Endothelial cell (in vitro differentiated cells): ENCODE measurements around the gene SDR42E1. TPM values are rescaled to one million over a fixed set of nuclear protein-coding genes. Genes with fewer than 3 reads are reported as not detected.

ENCODE experiments used
- DNase-seq: peaks from one replicate; pipeline ENCODE4 v3.0.0; 2021; ENCODE audit warnings: low spot score
- H3K27ac Mint-ChIP-seq: one replicate; pipeline ENCODE4 v1.8.0; 2021; ENCODE audit warnings: mixed read lengths, inconsistent platforms; ENCODE audit not compliant: unreplicated experiment
- H3K27me3 Mint-ChIP-seq: one replicate; pipeline ENCODE4 v1.8.0; 2021; ENCODE audit warnings: mild to moderate bottlenecking, moderate library complexity, mixed read lengths, inconsistent platforms; ENCODE audit not compliant: unreplicated experiment
- H3K36me3 Mint-ChIP-seq: one replicate; pipeline ENCODE4 v1.8.0; 2021; ENCODE audit warnings: mild to moderate bottlenecking, low read depth, mixed read lengths, inconsistent platforms; ENCODE audit not compliant: unreplicated experiment
- H3K4me1 Mint-ChIP-seq: one replicate; pipeline ENCODE4 v1.8.0; 2021; ENCODE audit warnings: mild to moderate bottlenecking, mixed read lengths, inconsistent platforms; ENCODE audit not compliant: unreplicated experiment
- H3K4me3 Mint-ChIP-seq: one replicate; pipeline ENCODE4 v1.8.0; 2021; ENCODE audit warnings: mild to moderate bottlenecking, mixed read lengths, inconsistent platforms; ENCODE audit not compliant: unreplicated experiment
- H3K9me3 Mint-ChIP-seq: one replicate; pipeline ENCODE4 v1.8.0; 2021; ENCODE audit warnings: mixed read lengths, inconsistent platforms; ENCODE audit not compliant: unreplicated experiment
- total RNA-seq: library from RNA; stranded (reverse); fragmentation: NEBNext Ultra II Directional; extraction: Animal tissue kit (Norgen Biotek cat#: 25700); gene quantifications from one replicate; pipeline ENCODE4 v1.2.1, GENCODE V29; 2021; ENCODE audit not compliant: unreplicated experiment
- TF ChIP-seq, protein P1 (sequence below): fragments of 200-600 bp; sonication (generic); IDR thresholded peaks from one replicate; pipeline ENCODE4 v1.5.0; 2021; ENCODE audit warnings: antibody characterized with exemption; ENCODE audit not compliant: unreplicated experiment

Gene SDR42E1
- total RNA-seq, 1 donor from 2014 or later: 0.74 TPM

DNA sequence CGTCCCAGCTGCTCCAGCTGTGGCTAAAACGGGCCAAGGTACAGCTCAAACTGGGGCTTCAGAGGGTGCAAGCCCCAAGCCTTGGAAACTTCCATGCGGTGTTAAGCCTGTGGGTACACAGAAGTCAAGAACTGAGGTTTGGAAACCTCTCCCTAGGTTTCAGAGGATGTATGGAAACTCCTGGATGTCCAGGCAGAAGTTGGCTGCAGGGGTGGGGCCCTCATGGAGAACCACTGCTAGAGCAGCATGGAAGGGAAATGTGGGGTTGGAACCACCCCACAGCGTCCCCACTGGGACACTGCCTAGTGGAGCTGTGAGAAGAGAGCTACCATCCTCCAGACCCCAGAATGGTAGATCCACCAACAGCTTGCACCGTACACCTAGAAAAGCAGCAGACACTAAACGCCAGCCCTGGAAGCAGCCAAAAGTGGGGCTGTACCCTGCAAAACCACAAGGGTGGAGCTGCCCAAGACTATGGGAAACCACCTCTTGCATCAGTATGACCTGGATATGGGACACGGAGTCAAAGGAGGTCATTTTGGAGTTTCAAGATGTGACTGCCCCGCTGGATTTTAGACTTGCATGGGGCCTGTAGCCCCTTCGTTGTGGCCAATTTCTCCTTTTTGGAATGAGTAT lies 2.2 kb downstream of the SDR42E1 start:
- Mint-ChIP-seq H3K27ac (no peak overlapping the region), H3K4me1 (no peaks in the 10 kb centered on the region), H3K27me3 (peaks cover 2% of the 10 kb centered on the region)

DNA sequence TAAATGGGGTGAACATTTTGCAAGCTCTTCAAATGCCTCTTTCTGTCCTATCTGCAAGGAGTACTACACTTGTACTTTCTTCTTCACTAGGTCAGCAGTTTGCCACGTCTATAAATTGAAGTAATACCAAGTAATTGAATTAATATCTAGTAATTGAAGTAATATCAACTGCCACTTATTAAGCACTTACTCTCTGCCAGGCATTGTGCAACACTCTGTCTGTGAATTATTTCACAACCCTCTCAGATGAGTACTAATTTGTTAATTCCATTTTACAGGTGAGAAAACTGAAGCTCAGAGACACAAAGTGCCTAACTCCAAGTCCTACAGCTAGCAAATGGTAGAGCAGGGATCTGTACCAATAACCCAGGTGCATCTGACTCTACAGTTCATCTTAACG lies 4.1 kb downstream of the SDR42E1 start:
- Mint-ChIP-seq H3K4me3 (no peak overlapping the region), H3K36me3 (peaks cover 14% of the 10 kb centered on the region), H3K27me3 (peaks cover 3% of the 10 kb centered on the region), H3K27ac (no peak overlapping the region), H3K4me1 (no peaks in the 10 kb centered on the region), H3K9me3 (peaks cover 9% of the 10 kb centered on the region)
- DNase-seq: no peak
- TF ChIP-seq, protein P1, sequence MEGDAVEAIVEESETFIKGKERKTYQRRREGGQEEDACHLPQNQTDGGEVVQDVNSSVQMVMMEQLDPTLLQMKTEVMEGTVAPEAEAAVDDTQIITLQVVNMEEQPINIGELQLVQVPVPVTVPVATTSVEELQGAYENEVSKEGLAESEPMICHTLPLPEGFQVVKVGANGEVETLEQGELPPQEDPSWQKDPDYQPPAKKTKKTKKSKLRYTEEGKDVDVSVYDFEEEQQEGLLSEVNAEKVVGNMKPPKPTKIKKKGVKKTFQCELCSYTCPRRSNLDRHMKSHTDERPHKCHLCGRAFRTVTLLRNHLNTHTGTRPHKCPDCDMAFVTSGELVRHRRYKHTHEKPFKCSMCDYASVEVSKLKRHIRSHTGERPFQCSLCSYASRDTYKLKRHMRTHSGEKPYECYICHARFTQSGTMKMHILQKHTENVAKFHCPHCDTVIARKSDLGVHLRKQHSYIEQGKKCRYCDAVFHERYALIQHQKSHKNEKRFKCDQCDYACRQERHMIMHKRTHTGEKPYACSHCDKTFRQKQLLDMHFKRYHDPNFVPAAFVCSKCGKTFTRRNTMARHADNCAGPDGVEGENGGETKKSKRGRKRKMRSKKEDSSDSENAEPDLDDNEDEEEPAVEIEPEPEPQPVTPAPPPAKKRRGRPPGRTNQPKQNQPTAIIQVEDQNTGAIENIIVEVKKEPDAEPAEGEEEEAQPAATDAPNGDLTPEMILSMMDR: no peak

More for the DNA sequence above, 2.2 kb downstream of the SDR42E1 start:
- TF ChIP-seq, protein P1: no peak
- H3K9me3 Mint-ChIP-seq: peaks cover 9% of the 10 kb centered on the region
- DNase-seq: no peak
- H3K4me3 Mint-ChIP-seq: no peak overlapping the region
- peaks cover 14% of the 10 kb centered on the region for H3K36me3 Mint-ChIP-seq

DNA sequence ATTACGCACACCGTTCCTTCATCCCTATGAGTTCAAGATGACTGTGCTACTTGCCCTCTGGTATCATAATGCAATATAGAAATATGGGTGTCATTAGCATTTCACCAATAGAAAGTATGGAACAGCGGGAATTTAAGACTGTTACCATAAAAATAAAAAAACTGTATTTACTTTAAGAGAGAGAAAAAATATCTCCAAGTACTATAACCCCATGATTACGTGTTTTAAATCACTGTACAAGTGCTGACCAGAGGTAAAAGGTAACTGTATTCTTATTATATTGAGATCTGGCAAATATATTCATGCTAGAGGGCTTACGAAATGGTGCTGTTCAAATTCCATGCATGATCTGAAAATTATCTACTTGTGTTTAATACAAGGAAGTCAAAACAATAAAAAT lies 5.2 kb downstream of the SDR42E1 start:
- peaks cover 5% of the 10 kb centered on the region for H3K9me3 Mint-ChIP-seq
- H3K27me3 Mint-ChIP-seq: peaks cover 5% of the 10 kb centered on the region
- H3K4me1 Mint-ChIP-seq: no peaks in the 10 kb centered on the region
- no peak overlapping the region for H3K4me3 Mint-ChIP-seq
- TF ChIP-seq, protein P1: no peak
- H3K27ac Mint-ChIP-seq: no peak overlapping the region
- peaks cover 7% of the 10 kb centered on the region for H3K36me3 Mint-ChIP-seq
- no peak for DNase-seq

DNA sequence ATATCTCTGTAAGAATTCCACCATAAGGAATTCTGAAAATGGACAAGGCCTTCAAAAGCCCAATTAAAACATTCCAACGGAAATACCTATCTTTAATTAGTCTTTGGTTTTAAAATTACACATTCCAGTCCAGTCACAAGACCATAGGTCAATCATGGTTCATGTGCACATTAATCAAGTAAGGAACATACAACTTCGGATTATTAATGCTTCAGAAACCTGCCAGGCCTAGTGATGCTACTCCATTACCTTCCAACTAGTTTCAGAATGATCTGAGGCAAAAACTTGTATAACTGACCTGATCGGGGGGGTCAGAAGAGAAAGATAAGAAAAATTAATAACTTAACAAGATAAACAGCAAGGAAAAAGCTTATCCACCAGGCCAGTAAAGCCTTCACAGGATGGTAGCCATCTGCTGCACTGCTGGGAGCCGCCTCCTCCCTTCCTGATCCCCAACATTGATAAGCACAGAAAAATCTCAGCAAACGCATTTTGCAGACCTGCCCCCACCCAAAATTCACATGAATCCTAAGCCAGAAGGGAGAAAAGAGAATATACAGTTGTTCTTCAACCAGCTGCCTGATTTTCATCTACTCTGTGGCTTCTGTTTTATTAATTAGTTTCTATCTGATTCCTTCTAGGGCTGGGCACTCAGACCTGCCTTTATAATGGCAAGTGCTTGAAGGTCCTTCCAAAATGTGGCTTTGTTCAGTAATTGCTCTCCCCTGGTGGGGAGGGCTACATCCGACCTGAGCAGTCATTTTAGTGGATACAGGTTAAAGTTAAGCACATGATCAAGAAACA lies 6.0 kb downstream of the SDR42E1 start:
- H3K4me1 Mint-ChIP-seq: no peaks in the 10 kb centered on the region
- peaks cover 5% of the 10 kb centered on the region for H3K27me3 Mint-ChIP-seq
- TF ChIP-seq, protein P1: no peak
- no peak for DNase-seq
- H3K9me3 Mint-ChIP-seq: peaks cover 5% of the 10 kb centered on the region
- peaks cover 7% of the 10 kb centered on the region for H3K36me3 Mint-ChIP-seq
- H3K4me3 Mint-ChIP-seq: no peak overlapping the region
- no peak overlapping the region for H3K27ac Mint-ChIP-seq

DNA sequence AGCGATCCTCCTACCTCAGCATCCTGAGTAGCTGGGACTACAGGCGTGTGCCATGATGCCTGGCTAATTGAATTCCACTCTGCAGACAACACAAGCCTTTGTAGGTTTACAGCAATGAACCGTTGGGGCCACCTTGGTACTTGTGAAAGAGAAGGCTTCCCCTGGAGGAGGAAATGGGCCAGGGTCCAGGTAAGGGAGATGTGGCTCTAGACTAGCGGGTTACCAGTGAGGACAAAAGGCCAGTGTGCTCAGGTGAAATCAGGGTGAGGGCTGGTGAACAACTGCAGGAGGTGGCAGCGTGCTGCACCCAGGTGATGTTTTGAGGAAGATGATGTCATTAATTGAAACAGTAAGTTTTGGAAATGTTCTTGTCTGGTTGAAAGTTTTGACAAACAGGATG lies 6.7 kb downstream of the SDR42E1 start:
- no peaks in the 10 kb centered on the region for H3K4me1 Mint-ChIP-seq
- H3K27ac Mint-ChIP-seq: no peak overlapping the region
- no peak overlapping the region for H3K4me3 Mint-ChIP-seq
- TF ChIP-seq, protein P1: no peak
- peaks cover 5% of the 10 kb centered on the region for H3K9me3 Mint-ChIP-seq
- H3K36me3 Mint-ChIP-seq: peaks cover 6% of the 10 kb centered on the region
- DNase-seq: no peak
- peaks cover 5% of the 10 kb centered on the region for H3K27me3 Mint-ChIP-seq
